LoVo (cell line): ENCODE results near the gene WDR88.
A peak's percentile ranks its signal among the peaks of the same experiment; 100 is the strongest.
"Not testable (repeated sequence)": the region's sequence is repeated elsewhere in the genome, so short reads cannot be mapped to it uniquely, and the experiment has no call there.

Experiments
- DNase-seq: peaks from one replicate; pipeline ENCODE4 v3.0.0-alpha.2; 2016; ENCODE audit warnings: low spot score

WDR88 gene, protein sequence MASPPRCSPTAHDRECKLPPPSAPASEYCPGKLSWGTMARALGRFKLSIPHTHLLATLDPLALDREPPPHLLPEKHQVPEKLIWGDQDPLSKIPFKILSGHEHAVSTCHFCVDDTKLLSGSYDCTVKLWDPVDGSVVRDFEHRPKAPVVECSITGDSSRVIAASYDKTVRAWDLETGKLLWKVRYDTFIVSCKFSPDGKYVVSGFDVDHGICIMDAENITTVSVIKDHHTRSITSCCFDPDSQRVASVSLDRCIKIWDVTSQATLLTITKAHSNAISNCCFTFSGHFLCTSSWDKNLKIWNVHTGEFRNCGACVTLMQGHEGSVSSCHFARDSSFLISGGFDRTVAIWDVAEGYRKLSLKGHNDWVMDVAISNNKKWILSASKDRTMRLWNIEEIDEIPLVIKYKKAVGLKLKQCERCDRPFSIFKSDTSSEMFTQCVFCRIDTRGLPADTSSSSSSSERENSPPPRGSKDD

DNA sequence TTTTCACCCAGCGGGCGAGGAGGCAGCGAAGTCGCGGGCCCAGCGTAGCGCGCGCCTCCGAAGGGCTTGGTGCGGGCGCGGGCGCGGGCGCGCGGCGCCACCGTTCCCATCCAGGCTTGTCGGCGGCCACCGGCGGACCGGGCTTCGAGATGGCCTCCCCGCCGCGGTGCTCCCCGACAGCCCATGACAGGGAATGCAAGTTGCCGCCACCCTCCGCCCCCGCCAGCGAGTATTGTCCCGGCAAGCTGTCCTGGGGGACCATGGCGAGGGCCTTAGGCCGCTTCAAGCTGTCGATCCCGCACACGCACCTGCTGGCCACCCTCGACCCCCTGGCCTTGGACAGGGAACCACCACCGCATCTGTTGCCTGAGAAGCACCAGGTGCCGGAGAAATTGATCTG lies at the start of gene WDR88:
Gene WDR88 (plus strand): TSS at position 94 of the 400 bp plus-strand sequence. CDS start 56 bp downstream, at position 150.
- DNase-seq = no peak

DNA sequence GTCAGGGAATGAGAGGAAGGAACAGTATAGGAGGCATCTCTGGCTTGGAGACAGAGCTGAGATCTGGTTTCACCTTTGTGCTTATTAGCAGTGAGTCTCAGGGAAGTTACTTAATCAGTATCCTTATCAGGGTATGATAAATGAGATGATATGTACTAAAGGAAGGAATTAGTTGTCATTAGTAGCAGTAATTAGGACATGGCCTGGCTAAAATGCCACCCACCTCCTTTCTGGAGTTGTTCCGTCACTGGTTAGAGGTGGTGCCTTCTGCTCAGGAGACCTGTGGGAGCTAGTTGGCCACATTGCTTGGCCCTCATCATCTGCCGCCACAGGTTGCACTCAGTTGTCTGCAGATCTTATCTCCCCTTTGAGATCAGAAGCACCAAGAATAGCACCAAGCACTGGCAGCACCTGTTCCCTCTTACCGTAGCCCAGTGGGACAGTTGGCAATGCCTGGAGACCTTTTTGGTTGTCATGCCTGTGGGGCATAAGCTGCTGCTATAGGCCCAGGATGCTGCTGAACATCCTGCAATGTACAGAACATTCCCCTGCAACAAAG lies 46.3 kb upstream of the WDR88 start:
- no peak for DNase-seq

DNA sequence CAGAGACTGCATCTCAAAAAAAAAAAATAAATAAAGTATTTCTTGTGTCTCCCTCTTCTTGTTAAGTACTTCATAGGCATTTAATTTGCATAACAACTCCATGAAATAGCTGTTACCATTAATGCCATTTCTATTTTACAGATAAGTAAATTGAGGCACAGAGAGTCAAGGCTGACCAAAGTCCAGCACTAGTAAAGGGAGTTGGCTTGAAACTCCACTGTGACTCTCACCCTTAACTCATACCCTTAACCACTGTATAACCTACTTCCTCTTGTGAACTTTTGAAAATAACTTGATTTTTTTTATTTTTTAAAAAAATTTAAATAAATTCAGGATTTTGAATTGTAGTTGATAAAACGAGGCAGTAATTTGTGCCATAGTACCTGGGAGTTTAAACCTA lies 45.0 kb upstream of the WDR88 start:
- no peak for DNase-seq

DNA sequence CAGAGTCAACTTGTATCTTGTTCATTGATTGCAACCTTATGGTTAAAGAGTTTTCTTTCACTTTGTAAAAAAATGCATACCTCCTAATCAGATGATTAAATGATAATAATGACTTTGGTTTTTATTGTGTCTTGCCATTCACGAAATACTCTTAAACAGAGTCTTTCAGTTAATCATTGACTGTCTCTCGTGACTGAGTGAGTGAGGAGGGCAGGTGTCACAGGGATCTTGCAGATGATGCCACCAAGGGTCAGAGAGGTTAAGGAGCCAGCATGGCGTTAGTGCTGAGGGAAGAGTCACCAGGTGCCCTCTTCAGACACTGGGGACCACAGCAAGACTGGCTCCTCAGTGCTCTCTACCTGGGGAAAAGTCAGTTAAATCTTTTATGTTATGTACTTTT lies 42.9 kb upstream of the WDR88 start:
- no peak for DNase-seq

DNA sequence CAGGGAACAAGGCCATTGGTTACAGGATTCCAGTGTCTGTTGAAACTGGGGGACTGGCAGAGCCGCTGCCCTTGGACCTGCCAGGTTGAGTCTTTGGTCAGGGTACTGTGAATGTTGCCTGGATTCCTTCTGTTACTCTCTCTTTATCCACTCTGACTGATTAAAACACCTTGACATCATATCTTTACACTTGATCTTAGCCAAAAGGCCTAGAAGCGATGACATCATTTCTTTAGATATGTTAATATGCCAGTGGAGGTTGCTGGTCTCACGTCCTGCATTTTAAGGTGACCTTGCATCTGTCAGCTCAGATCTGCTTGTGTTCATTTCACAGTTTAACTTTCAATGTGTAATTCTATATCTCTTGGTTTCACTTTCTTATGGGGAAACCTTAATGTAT lies 41.7 kb upstream of the WDR88 start:
- no peak for DNase-seq

DNA sequence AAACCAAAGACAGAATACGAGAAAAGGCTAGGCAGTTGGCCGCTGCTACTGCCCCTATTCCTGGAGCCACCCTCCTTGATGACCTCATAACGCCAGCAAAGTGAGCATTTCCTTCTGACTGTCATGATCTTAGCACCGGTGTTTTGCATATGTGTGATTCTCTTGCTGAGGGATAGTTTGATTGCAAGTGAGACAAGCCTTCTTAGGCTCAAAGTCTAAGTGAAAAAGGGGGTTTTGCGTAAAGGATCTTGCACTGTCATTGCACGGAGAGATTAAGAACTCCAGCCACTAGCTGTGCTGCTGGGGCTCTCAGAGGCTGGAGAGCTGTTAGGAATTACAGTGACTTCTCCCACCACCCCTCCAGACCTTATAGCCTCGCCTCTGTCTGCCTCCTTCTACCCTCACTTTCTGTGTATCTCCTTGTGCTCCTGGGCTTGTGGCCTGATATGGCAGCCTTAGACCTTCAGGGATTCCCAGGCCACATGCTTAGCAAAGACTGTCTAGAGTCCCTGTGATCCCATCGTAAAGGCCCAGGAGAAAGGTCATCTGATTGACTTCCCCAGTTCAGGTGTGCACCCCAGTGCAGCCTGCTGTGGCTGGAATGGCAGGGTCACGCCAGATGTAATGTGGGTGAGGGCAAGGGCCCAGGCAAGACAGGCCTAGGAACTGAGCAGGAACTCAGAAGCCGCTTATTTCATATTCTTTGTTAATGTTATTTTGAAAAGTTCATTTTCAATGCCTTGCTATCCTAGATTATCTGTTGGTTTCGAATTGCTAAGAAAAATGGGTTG lies 38.3 kb upstream of the WDR88 start:
- DNase-seq = no peak

DNA sequence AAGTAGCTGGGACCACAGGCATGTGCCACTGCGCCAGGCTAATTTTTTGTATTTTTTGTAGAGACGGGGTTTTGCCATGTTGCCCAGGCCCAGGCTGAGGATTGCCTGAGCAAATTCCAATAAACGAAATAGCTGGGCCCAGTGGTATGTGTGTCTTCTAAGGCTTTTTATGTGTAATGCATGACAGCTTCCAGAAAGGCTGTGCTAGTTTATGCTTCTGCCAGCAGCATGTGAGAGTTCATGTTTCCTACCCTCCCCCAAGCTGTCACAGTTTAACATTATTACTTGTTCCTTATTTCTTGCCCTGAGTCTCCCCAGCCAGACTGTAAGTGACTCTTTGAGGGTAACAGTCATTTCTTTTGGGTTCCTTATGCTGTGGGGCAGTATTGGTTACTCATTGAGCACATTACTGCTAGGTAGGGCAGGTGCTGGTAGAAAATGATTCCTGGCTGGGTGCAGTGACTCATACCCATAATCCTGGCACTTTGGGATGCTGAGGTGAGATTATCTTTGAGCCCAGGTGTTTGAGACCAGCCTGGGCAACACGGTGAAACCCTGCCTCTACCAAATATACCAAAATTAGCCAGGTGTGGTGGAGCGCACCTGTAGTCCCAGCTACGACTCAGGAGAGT lies 37.4 kb upstream of the WDR88 start:
- DNase-seq = no peak

DNA sequence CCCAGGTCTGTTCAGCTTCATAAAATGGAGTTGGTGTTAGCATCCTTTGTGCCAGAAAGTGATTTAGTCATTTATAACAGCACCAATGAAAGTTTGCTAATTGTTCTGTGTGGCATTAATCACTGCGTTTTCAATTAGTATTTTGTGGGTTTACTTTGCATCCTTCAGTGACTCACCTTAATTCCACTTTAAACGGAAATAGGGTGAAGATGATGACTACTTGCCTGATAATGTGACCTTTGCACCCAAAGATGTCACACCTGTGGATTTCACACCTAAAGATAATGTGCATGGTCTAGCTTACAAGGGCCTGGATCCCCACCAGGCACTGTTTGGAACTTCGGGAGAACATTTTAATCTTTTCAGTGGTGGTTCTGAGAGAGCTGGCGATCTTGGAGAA lies 35.9 kb upstream of the WDR88 start:
- DNase-seq = peak; percentile 68

DNA sequence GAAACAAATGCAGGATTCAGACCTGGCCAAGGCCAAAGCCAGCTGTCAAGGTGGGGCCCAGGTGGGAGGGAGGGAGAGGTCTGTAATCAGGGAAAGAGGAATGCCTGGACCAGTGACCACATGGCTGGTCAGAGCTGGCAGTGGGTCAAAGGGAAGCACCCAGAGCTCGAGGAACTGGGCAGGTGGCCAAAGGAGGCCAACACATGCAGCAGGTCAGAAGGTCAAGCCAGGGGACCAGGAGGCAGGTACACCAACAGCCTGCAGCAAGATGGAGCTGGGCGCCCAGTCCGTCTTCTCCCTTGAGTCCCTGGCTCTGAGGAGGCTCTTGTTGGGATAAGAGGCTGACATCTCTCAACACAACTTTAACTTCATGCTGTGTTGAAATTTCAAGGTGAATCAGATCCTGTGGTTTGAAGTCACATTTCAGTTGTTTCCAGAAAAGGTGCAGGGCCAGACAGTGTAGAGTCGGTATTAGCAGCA lies 33.8 kb upstream of the WDR88 start:
- DNase-seq = peak; percentile 43

DNA sequence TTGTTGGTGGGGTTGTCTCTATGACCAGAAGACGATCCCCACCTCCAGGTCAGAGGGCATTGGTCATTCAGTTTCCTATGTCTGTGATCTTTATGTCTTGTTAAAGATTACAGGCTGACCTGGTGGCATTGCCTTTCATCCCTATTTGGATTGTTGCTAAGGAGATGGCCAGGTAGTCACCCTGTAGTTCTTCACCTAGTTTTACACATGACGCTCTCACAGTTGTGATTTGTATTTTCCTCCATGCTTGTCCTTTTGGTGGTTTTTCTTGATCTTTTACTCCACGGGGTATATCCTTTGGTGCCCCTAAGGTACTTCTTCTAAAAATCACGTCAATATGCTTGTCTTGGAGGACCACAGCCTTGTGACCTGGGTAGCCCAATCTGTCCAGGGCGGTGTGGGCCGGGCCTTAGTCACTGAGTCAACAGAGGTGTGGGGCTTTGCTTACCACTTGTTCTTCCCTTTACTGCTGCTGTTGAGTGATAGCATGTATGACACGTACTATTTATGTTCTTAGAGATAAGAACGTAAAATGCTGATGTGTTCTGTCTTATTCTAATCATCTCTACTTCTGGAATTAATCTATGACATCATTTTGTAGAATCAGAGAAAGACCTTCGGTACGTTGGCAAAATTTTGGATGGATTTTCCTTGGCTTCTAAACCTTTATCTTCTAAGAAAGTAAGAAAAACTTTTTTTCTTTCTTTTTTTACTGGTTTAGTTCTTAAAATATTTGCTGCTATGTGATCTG lies 30.8 kb upstream of the WDR88 start:
- DNase-seq = peak; percentile 82

DNA sequence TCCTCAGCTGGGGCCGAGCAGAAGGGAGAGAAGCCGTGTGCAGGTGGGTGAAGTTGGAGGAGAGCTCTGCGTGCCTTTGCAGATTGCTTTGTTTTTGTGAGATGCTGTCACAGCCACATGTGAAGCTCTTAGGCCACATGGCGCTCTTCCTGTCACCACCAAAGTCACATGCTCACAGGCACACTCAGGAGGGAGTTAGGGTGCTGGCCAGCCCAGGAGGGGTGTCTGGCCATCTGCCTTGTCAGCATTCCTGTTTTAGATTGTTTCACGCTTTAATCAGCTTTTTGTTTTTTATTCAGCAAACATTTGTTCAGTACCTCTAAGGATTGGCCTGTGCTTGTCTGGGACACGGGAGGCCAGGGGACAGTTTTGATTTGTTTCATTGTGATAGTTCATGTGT lies 29.0 kb upstream of the WDR88 start:
- no peak for DNase-seq

DNA sequence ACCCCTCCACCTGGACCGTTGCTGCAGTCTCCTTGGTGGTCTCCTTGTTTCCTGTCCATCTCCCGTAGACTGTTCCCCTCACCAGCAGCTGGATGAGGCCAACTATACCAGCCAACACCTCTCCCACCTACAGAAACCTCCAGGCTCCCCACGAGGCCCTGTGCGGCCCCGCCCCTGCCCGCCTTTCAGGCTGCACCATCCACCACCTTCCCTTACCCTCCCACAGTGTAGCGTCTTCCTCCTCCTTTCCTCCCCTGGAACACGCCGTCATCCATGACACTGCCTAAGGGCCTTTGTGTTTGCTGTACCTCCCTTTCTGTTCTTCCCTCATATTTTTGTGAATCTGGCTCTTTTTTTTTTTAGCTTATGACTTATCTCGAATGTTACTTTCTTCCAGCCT lies 23.8 kb upstream of the WDR88 start:
- DNase-seq = no peak

DNA sequence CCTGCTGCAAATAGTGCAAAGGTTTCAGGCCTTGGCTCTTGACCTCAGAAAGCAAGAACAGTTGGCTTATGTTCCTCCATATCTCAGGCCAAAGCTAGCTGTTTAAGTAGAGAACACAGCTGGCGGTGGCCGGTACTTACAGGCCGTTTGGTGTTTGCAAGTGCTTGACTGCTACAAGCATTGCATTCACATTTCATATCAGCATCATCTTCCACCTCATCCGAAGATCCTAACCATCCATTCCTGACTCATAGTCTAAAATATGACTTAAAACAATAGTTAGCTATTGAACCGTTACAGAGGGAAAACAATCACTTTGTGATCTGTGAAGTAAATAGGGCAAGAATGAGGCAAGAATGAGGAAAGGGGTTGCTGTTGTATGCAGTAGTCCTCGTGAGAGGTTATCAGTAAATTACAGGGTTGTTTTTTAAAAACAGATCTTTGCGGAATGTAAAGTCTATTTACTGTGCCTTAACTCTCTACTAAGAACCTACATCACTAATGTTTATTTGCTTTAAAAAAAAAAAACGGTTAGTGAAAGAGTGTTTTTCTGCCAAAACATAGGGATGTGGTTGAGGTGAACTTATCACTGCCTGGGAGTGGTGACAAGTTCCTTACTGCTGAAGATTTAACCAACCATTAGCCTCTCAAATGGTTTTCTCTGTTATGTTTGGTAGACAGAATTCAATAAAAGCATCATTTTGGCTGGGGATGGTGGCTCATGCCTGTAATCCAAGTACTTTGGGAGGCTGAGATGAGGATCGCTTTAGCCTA lies 21.6 kb upstream of the WDR88 start:
- no peak for DNase-seq

DNA sequence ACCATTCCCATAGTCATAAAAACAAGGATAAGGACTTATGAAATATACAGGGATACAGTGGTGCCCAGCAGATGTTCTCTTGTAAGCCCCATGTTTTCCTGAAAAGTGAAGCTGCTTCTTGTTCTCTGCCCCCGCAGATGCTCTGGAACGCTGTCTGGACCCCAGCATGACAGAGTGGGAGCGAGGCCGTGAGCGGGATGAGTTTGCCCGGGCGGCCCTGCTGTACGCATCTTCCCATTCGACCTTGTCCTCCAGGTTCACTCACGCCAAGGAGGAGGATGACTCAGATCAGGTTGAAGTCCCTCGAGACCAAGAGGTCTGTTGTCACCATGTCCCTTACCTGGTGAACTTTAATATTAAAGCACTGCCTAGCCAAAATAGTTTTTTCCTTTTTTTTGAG lies 20.3 kb upstream of the WDR88 start:
- DNase-seq = no peak

DNA sequence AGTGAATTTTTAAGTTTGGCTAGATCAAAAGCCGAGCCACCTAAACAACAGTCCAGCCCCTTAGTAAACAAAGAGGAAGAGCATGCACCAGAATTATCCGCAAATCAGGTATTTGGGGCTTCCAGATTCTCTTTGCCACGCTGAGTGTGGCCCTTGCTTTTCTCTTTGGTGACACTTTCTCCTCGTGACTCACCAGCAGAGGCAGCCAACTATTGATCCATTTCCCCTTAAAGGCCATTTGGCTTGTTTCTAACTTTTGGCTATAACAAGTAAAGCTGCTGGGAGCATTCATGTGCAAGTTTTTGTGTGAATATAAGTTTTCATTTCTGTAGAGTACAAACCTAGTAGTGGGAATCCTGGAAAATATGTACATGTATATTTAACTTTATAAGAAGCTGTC lies 17.6 kb upstream of the WDR88 start:
- no peak for DNase-seq

DNA sequence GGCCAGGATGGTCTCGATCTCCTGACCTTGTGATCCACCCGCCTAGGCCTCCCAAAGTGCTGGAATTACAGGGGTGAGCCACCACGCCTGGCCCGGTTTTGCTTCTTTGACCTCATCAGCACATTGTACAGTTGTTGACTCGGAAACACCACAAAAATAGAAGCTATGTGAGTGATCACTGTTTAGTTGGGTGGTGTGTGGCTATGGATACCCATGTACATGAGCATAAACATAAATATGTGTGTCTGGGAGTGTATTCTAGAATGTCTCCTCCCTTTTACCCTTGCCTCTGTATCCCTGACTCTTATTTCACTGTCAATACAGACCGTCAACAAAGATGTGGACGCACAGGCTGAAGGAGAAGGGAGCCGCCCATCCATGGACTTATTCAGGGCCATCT lies 14.4 kb upstream of the WDR88 start:
- no peak for DNase-seq

DNA sequence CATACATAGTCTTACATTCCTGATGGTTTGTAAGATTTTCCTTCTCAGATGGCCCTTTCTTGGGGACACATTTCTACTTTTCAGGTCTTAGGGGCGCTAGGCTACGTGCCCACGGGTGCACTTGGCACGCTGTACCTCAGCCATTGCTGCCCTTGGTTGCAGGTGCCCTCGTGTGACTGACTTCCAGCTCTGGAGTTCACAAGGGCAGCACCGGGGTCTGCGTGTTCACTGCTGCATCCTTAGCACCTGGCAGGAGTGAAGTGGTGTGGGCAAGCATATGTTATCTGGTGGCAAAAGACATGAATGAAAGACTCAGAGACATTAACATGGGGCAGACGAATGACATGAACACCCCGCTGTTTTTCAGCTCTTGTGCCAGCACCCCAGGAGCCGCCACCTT lies 13.3 kb upstream of the WDR88 start:
- no peak for DNase-seq

DNA sequence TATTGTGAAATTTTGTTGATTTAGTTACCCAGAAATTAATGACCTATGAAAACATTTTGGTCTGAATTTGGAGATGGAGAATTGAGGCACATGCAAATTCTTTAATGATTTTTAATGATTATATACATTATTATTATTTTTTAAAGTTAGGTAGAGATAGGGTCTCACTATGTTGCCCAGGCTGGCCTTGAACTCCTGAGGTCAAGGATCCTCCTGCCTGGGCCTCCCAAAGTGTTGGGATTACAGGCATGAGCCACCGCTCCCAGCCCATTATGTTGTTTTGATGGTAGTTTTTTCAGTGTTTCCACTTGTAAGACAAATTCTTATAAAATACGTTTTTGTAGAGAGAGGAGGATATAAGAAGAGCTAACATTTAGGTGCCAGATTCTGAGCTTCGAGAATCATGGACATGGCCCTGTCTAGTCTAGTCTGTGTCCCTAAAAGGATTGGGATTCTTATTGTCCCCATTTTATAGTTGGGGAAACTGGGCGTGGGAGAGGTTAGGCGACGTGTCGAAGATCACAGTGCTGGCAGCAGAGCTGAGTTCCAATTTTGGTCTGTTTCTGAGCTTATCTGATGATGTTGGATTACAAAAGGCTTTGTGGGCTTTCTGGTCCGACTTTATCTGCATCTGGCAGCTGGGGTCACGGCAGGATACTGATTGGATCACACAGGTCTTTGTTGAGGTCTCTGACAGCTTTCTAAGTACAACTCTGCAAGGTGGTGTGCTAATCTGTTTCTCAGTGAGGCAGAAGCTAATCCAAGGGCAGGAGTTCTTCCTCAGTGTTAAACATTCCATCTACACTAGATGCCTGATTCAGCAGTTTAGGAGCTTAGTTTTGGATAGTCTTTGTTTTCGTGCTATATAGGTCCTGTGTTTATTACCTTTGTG lies 7.5 kb upstream of the WDR88 start:
- no peak for DNase-seq

DNA sequence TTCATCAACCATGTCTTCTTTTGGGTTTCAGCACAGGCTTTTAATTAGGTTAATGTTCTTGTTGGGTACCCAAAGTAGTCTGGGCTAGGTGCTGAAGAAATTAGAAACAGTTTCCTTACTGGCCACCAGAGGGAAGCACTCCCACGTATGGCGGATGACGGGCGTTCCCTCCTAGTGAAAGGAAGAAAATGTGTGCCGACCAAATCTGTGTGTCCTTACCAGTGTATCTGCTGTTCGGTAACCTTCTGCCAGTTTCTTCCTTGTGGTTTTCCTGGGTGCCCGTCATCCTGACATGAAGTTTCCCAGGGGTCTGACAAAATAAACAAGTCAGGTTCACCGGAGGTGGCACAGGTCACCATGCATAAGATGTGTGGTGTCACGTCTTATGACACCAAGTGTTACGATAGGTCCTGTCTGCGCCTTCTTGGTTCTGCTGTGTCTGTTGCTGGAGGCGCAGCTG lies 6.0 kb upstream of the WDR88 start:
- DNase-seq = peak; percentile 65

DNA sequence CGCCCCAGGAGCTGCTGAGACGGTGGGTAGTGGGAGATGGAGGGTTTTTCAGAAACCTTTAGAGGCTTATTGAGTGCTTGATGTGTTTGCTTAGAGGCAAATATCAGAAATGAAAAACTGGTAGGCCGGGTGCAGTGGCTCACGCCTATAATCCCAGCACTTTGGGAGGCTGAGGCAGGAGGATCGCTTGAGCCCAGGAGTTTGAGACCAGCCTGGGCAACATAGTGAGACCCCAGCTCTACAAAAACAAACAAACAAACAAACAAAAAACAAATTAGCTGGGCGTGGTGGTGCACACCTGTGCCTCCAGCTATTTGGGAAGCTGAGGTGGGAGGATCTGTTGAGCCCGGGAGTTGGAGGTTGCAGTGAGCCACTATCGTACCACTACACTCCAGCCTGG lies 5.2 kb upstream of the WDR88 start:
- DNase-seq = not testable (repeated sequence)
